Tibial nerve (tissue), 4 donors: ENCODE results near the gene NOTCH4.

Experiments
- EP300 ChIP-seq, 2 donors: sonication (generic); formaldehyde crosslinking; IDR thresholded peaks; one replicate each; pipeline ENCODE4 v1.6.1; 2017; ENCODE audit warnings: antibody characterized with exemption in 2 of 2, mild to moderate bottlenecking in 1 of 2
- POLR2A ChIP-seq, 2 donors: fragments of 450-650 bp; IDR thresholded peaks; one replicate each; pipeline ENCODE4 v1.6.1; 2017; ENCODE audit warnings: antibody characterized with exemption in 2 of 2, mild to moderate bottlenecking in 2 of 2, moderate library complexity in 2 of 2
- TF ChIP-seq, protein P1 (sequence below), 5 experiments: fragments of 200-600 bp in 3 of 5; fragments of 450-650 bp in 2 of 5; sonication (generic) in 3 of 5; IDR thresholded peaks; one replicate each; pipeline ENCODE4 v1.5.1; 2016 to 2019; ENCODE audit warnings: antibody characterized with exemption in 5 of 5, mild to moderate bottlenecking in 3 of 5, moderate library complexity in 2 of 5

DNA sequence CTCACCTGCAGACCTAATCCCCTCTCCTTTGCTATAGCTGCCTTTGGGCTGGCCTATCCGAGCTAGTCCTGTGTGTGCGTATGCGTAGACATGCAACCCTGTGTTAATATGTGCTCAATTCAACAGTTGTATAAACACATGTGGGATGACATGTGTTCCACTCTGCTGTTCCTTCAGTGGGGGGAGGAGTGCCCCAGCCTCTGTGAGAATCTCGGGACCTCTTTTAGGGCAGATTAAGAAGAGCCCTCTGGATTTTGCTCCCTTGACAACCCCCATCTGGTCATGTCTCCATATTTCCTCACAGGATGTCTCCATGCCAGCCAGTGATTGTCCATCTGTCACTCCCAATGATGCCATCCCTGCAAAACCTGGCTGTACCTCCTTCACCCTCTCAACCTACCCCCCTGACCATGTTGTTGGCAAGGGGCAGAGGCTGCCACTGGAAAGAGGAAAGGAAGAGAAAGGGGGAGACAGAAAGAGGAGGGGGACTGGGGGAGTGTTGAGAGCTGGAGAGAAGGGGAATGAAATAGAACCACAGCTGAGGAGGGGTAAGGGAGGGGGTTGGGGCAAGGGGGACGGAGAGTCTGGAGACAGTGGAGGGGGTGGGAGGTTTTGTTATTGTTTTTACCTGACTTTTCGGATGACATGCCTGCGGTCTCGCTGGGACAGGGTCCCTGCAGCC is 72.5 kb downstream of the NOTCH4 start:
- TF ChIP-seq, protein P1, sequence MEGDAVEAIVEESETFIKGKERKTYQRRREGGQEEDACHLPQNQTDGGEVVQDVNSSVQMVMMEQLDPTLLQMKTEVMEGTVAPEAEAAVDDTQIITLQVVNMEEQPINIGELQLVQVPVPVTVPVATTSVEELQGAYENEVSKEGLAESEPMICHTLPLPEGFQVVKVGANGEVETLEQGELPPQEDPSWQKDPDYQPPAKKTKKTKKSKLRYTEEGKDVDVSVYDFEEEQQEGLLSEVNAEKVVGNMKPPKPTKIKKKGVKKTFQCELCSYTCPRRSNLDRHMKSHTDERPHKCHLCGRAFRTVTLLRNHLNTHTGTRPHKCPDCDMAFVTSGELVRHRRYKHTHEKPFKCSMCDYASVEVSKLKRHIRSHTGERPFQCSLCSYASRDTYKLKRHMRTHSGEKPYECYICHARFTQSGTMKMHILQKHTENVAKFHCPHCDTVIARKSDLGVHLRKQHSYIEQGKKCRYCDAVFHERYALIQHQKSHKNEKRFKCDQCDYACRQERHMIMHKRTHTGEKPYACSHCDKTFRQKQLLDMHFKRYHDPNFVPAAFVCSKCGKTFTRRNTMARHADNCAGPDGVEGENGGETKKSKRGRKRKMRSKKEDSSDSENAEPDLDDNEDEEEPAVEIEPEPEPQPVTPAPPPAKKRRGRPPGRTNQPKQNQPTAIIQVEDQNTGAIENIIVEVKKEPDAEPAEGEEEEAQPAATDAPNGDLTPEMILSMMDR (IDR thresholded peaks at IDR 0.05): no peak
- TF ChIP-seq POLR2A (IDR thresholded peaks at IDR 0.05) (no peak), EP300 (IDR thresholded peaks at IDR 0.05) (no peak)
